Measurements from ENCODE around the gene CTNNA2. TPM values are rescaled to one million over a fixed set of nuclear protein-coding genes. Genes with fewer than 3 reads are reported as not detected.

CTNNA2 gene
- total and polyA plus RNA-seq, 11 donors = 0.20 to 0.81 TPM; not detected in 9

GRCh38 chr2:80340022-80340421 lies 827.2 kb downstream of the CTNNA2 start:
- Histone ChIP-seq H3K36me3 (no peaks in the 10 kb centered on the region), H3K4me1 (peaks cover 0 to 7% (median 0%) of the 10 kb centered on the region in 12 donors), H3K27me3 (no peaks in the 10 kb centered on the region), H3K27ac (no peak overlapping the region), H3K4me3 (no peak overlapping the region), H3K9me3 (no peaks in the 10 kb centered on the region)
- intact Hi-C loops (cut with DNase I) = no loop called here
- ATAC-seq (no peak), DNase-seq (no peak)
- 70 to 79% (median 76%) methylated on average over 3 of the region's 3 CpGs for WGBS, 4 donors
- TF ChIP-seq POLR2A (IDR thresholded peaks at IDR 0.05) (no peak), CTCF (IDR thresholded peaks at IDR 0.05) (no peak)

- no peaks in the 10 kb centered on the region for H3K4me1 ChIP-seq
- H3K27me3 ChIP-seq = no peaks in the 10 kb centered on the region
- no peak for TF ChIP-seq POLR2A (IDR thresholded peaks at IDR 0.05)
- no peak for TF ChIP-seq CTCF (IDR thresholded peaks at IDR 0.05)
- no peaks in the 10 kb centered on the region for H3K36me3 ChIP-seq
- H3K9me3 ChIP-seq = no peaks in the 10 kb centered on the region
- H3K4me3 ChIP-seq = no peak overlapping the region
- H3K27ac ChIP-seq = no peak overlapping the region
- ATAC-seq (no peak), DNase-seq (no peak)
- intact Hi-C loops (cut with DNase I) = no loop called here
- 92 to 100% (median 94%) methylated on average over 1 of the region's 1 CpG for WGBS, 4 donors
These were observed 835.2 kb downstream of the CTNNA2 start for GRCh38 chr2:80348078-80348477.

- intact Hi-C loops (cut with DNase I) = no loop called here
- TF ChIP-seq CTCF (IDR thresholded peaks at IDR 0.05) (no peak), POLR2A (IDR thresholded peaks at IDR 0.05) (no peak)
These were observed 836.1 kb downstream of the CTNNA2 start for GRCh38 chr2:80348953-80349352.

GRCh38 chr2:80351231-80351630 lies 838.4 kb downstream of the CTNNA2 start:
- Histone ChIP-seq H3K4me1 (no peaks in the 10 kb centered on the region), H3K9me3 (no peaks in the 10 kb centered on the region), H3K27me3 (no peaks in the 10 kb centered on the region), H3K4me3 (no peak overlapping the region), H3K36me3 (no peaks in the 10 kb centered on the region), H3K27ac (no peak overlapping the region)
- TF ChIP-seq POLR2A (IDR thresholded peaks at IDR 0.05) (no peak), CTCF (IDR thresholded peaks at IDR 0.05) (no peak)
- ATAC-seq (no peak), DNase-seq (no peak)
- WGBS, 4 donors = 89 to 97% (median 95%) methylated on average over 3 of the region's 3 CpGs
- intact Hi-C loops (cut with DNase I) = no loop called here

More at GRCh38 chr2:80348953-80349352, 836.1 kb downstream of the CTNNA2 start:
- no peaks in the 10 kb centered on the region for H3K36me3 ChIP-seq
- H3K27ac ChIP-seq = no peak overlapping the region
- DNase-seq = no peak
- no peaks in the 10 kb centered on the region for H3K27me3 ChIP-seq
- no peak for ATAC-seq
- H3K4me3 ChIP-seq = no peak overlapping the region
- no peaks in the 10 kb centered on the region for H3K4me1 ChIP-seq
- no peaks in the 10 kb centered on the region for H3K9me3 ChIP-seq
